Measurements from ENCODE around the gene ZPR1.

ZPR1 gene

DNA sequence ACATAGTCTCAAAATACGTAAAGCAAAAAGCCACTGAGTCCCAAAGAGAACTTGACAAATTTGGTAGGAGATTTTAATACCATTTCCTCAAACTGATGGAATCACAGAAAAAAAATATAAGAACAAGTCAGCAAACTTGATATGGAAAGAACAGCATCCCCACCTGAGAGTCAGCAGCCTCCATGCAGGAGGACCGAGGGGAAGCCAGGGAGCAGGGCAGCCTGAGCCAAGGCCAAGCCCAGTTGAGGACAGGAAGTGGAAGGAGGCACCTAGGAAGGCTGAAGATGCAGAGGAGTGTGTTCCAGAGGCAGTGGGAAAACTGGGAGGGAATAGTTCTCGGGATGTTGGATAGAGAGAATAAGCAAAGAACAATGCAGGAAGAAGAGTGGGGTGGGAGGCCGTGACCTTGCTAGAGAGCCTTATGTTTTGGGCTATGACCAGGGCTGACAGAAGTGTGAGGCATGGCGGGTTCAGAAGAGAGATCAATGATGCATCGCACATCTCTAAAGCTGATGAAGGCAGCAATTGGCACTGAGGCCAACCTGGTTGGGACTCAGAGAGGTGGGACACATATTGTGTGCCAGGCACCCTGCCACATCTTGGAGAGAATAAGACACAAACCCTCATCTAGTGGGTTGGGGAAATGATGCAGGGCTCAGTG is 19.9 kb upstream of the ZPR1 start:
- ChIA-PET POLR2A (no interaction called here), CTCF (interaction anchor here (0.9 kb wide), 1 partner anchor 12 kb away, joined by 4 read pairs; no protein-coding TSS in a partner anchor)
- Histone ChIP-seq H3K4me1 (ENCODE audit: control insufficient read depth, insufficient read depth, low read length) (no peaks in the 10 kb centered on the region), H3K9me3 (ENCODE audit: control insufficient read depth, insufficient read depth, low read depth, low read length) (no peaks in the 10 kb centered on the region), H3K36me3 (ENCODE audit: control insufficient read depth in 2 of 2, insufficient read depth in 1 of 2, low read length in 2 of 2) (no peaks in the 10 kb centered on the region), H3K27ac (ENCODE audit: extremely low read depth, low read depth, low read length) (no peak overlapping the region), H3K4me3 (ENCODE audit: low read depth, low read length) (no peak overlapping the region)
- TF ChIP-seq ZSCAN16 (tag by site-specific recombination; IDR thresholded peaks at IDR 0.05) (no peak), ZNF777 (tag by site-specific recombination; IDR thresholded peaks at IDR 0.05; ENCODE audit: borderline replicate concordance) (no peak), BCL11A (tag by site-specific recombination; IDR thresholded peaks at IDR 0.05; ENCODE audit: low read depth) (no peak), ZNF266 (tag by site-specific recombination; IDR thresholded peaks at IDR 0.05; ENCODE audit: low read depth) (no peak), SALL2 (tag by site-specific recombination; IDR thresholded peaks at IDR 0.05; ENCODE audit: borderline replicate concordance) (no peak), ZNF670 (tag by site-specific recombination; IDR thresholded peaks at IDR 0.05; ENCODE audit: low read depth) (no peak), ZBTB1 (tag by site-specific recombination; IDR thresholded peaks at IDR 0.05) (no peak), ZNF548 (tag by site-specific recombination; IDR thresholded peaks at IDR 0.05) (no peak), MEIS1 (CRISPR knock-in tag; IDR thresholded peaks at IDR 0.05; ENCODE audit: borderline replicate concordance) (no peak), ZNF660 (tag by site-specific recombination; IDR thresholded peaks at IDR 0.05) (no peak), ZNF394 (tag by site-specific recombination; IDR thresholded peaks at IDR 0.05; ENCODE audit: borderline replicate concordance) (no peak), ZNF433 (tag by site-specific recombination; IDR thresholded peaks at IDR 0.05; ENCODE audit: low read depth) (no peak), ZNF292 (tag by site-specific recombination; IDR thresholded peaks at IDR 0.05; ENCODE audit: borderline replicate concordance, low read depth) (no peak)
- TF ChIP-seq, protein P1, sequence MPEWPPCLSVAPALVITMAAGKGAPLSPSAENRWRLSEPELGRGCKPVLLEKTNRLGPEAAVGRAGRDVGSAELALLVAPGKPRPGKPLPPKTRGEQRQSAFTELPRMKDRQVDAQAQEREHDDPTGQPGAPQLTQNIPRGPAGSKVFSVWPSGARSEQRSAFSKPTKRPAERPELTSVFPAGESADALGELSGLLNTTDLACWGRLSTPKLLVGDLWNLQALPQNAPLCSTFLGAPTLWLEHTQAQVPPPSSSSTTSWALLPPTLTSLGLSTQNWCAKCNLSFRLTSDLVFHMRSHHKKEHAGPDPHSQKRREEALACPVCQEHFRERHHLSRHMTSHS (tag by site-specific recombination; IDR thresholded peaks at IDR 0.05) = no peak
- TF ChIP-seq, protein P2, sequence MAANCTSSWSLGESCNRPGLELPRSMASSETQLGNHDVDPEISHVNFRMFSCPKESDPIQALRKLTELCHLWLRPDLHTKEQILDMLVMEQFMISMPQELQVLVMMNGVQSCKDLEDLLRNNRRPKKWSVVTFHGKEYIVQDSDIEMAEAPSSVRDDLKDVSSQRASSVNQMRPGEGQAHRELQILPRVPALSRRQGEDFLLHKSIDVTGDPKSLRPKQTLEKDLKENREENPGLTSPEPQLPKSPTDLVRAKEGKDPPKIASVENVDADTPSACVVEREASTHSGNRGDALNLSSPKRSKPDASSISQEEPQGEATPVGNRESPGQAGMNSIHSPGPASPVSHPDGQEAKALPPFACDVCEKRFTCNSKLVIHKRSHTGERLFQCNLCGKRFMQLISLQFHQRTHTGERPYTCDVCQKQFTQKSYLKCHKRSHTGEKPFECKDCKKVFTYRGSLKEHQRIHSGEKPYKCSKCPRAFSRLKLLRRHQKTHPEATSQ (tag by site-specific recombination; IDR thresholded peaks at IDR 0.05) = no peak
- TF ChIP-seq, protein P3, sequence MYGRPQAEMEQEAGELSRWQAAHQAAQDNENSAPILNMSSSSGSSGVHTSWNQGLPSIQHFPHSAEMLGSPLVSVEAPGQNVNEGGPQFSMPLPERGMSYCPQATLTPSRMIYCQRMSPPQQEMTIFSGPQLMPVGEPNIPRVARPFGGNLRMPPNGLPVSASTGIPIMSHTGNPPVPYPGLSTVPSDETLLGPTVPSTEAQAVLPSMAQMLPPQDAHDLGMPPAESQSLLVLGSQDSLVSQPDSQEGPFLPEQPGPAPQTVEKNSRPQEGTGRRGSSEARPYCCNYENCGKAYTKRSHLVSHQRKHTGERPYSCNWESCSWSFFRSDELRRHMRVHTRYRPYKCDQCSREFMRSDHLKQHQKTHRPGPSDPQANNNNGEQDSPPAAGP (tag by site-specific recombination; IDR thresholded peaks at IDR 0.05) = no peak
- TF ChIP-seq, protein P4, sequence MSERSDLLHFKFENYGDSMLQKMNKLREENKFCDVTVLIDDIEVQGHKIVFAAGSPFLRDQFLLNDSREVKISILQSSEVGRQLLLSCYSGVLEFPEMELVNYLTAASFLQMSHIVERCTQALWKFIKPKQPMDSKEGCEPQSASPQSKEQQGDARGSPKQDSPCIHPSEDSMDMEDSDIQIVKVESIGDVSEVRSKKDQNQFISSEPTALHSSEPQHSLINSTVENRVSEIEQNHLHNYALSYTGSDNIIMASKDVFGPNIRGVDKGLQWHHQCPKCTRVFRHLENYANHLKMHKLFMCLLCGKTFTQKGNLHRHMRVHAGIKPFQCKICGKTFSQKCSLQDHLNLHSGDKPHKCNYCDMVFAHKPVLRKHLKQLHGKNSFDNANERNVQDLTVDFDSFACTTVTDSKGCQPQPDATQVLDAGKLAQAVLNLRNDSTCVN (tag by site-specific recombination; optimal IDR thresholded peaks at IDR 0.05) = no peak

DNA sequence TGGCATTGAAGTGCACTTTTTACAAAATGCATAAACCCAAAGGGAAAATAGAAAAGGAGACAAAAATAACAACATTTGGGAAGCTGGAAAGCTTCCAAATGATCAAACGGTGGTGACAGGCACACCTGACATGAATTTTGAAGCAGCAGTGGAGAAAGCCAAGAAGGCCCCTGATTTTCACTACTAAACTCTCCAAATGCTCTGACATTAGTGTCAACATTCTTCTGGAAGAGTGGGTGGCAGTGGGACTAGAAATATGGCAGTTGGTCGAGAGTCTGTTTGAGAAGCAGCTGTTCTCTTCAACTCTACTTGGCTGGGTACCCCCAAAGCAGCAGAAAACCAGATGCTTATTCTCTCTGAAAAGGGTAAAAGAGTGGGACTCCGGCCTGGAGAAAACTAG is 16.2 kb upstream of the ZPR1 start:
- Histone ChIP-seq H3K9me3 (ENCODE audit: control insufficient read depth, insufficient read depth, low read depth, low read length) (no peaks in the 10 kb centered on the region), H3K36me3 (ENCODE audit: control insufficient read depth in 2 of 2, insufficient read depth in 1 of 2, low read length in 2 of 2) (no peaks in the 10 kb centered on the region), H3K4me3 (ENCODE audit: low read depth, low read length) (no peak overlapping the region), H3K4me1 (ENCODE audit: control insufficient read depth, insufficient read depth, low read length) (no peaks in the 10 kb centered on the region), H3K27ac (ENCODE audit: extremely low read depth, low read depth, low read length) (no peak overlapping the region)
- ChIA-PET POLR2A (no interaction called here), CTCF (interaction anchor here (2.1 kb wide), 1 partner anchor 13 kb away, joined by 7 read pairs; the partner anchor contains the start of gene APOA5)
- TF ChIP-seq ZNF501 (tag by site-specific recombination; IDR thresholded peaks at IDR 0.05) (no peak), ZNF571 (tag by site-specific recombination; IDR thresholded peaks at IDR 0.05) (no peak), GLIS1 (tag by site-specific recombination; IDR thresholded peaks at IDR 0.05) (no peak), ZNF366 (tag by site-specific recombination; conservative IDR thresholded peaks at IDR 0.05) (no peak), GLI2 (tag by site-specific recombination; IDR thresholded peaks at IDR 0.05; ENCODE audit: borderline replicate concordance, low read depth) (no peak), ZSCAN16 (tag by site-specific recombination; IDR thresholded peaks at IDR 0.05) (no peak), ZNF626 (tag by site-specific recombination; IDR thresholded peaks at IDR 0.05) (no peak), KLF8 (tag by site-specific recombination; IDR thresholded peaks at IDR 0.05) (no peak)
- TF ChIP-seq, protein P5, sequence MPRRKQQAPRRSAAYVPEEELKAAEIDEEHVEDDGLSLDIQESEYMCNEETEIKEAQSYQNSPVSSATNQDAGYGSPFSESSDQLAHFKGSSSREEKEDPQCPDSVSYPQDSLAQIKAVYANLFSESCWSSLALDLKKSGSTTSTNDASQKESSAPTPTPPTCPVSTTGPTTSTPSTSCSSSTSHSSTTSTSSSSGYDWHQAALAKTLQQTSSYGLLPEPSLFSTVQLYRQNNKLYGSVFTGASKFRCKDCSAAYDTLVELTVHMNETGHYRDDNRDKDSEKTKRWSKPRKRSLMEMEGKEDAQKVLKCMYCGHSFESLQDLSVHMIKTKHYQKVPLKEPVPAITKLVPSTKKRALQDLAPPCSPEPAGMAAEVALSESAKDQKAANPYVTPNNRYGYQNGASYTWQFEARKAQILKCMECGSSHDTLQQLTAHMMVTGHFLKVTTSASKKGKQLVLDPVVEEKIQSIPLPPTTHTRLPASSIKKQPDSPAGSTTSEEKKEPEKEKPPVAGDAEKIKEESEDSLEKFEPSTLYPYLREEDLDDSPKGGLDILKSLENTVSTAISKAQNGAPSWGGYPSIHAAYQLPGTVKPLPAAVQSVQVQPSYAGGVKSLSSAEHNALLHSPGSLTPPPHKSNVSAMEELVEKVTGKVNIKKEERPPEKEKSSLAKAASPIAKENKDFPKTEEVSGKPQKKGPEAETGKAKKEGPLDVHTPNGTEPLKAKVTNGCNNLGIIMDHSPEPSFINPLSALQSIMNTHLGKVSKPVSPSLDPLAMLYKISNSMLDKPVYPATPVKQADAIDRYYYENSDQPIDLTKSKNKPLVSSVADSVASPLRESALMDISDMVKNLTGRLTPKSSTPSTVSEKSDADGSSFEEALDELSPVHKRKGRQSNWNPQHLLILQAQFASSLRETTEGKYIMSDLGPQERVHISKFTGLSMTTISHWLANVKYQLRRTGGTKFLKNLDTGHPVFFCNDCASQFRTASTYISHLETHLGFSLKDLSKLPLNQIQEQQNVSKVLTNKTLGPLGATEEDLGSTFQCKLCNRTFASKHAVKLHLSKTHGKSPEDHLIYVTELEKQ (tag by site-specific recombination; IDR thresholded peaks at IDR 0.05; ENCODE audit: borderline replicate concordance) = no peak
